Ovary (tissue), 9 donors: Measurements from ENCODE around the gene ADGRG2. TPM values are rescaled to one million over a fixed set of nuclear protein-coding genes. Genes with fewer than 3 reads are reported as not detected.

Source experiments
- DNase-seq, 5 donors: peaks; one replicate each; pipeline ENCODE4 v3.0.0-alpha.2; 2019 to 2020
- H3K27ac ChIP-seq, 2 donors: fragments of 200-600 bp; one replicate each; pipeline versions ENCODE4 v1.5.1 to v1.8.0; 2019 to 2022
- H3K27me3 ChIP-seq: fragments of 200-600 bp; one replicate; pipeline ENCODE4 v1.8.0; 2022
- H3K36me3 ChIP-seq: fragments of 200-600 bp; sonication (generic); one replicate; pipeline ENCODE4 v1.5.1; 2019
- H3K4me1 ChIP-seq: one replicate; pipeline ENCODE4 v1.8.1; 2013; ENCODE audit warnings: mild to moderate bottlenecking, moderate library complexity; ENCODE audit not compliant: insufficient read depth
- H3K4me3 ChIP-seq: fragments of 200-600 bp; sonication (generic); one replicate; pipeline ENCODE4 v1.5.1; 2017
- H3K9me3 ChIP-seq, 2 donors: fragments of 200-600 bp in 1 of 2; sonication (generic) in 1 of 2; one replicate each; pipeline versions ENCODE4 v1.5.1 to v1.8.1; 2013 to 2019; ENCODE audit warnings: mild to moderate bottlenecking in 1 of 2, moderate library complexity in 1 of 2
- EP300 ChIP-seq: sonication (generic); formaldehyde crosslinking; IDR thresholded peaks from one replicate; pipeline ENCODE4 v1.6.1; 2017; ENCODE audit warnings: antibody characterized with exemption
- POLR2A ChIP-seq: fragments of 450-650 bp; IDR thresholded peaks from one replicate; pipeline ENCODE4 v1.6.1; 2017; ENCODE audit warnings: antibody characterized with exemption, mild to moderate bottlenecking, moderate library complexity
- WGBS, 3 donors: extraction: QIAGEN DNeasy Blood & Tissue Kit in 1 of 3; methylation state at CpG; one replicate each; pipeline versions ENCODE4 v1.1.5 to v1.1.7; 2013 to 2017; 5-methylcytosine and 5-hydroxymethylcytosine counted together
- intact Hi-C, 4 donors: fragments of 100-400 bp; cut with DNase I; formaldehyde crosslinking; loops; one replicate each; pipeline versions ENCODE4 v1.11.0 to v1.15.1; 2022 to 2023
- polyA plus RNA-seq, 2 donors: library from polyadenylated mRNA; stranded (reverse); fragments of 200-250 nt in 1 of 2; fragments of 350-450 nt in 1 of 2; fragmentation: Illumina TruSeq in 1 of 2; extraction: RNeasy Lipid Tissue Mini Kit (QIAGEN cat#74804) in 1 of 2; gene quantifications; one replicate each; pipeline ENCODE4 v1.2.3, GENCODE V29; 2013 to 2014
- total RNA-seq, 7 donors: library from RNA; depleted of rRNA in 2 of 7; stranded (reverse); fragments of >200 nt in 2 of 7; fragmentation: NEBNext Ultra II Directional in 3 of 7; extraction: Animal tissue kit (Norgen Biotek cat#: 25700) in 3 of 7; gene quantifications; one replicate each; pipeline versions ENCODE4 v1.1.0 to v1.2.4, GENCODE V29; 2016 to 2023
- TF ChIP-seq, protein P1 (sequence below), 3 donors: fragments of 450-650 bp in 2 of 3; fragments of 200-600 bp in 1 of 3; IDR thresholded peaks; one replicate each; pipeline versions ENCODE4 v1.5.1 to v1.8.0; 2016 to 2022; ENCODE audit warnings: antibody characterized with exemption in 3 of 3, mild to moderate bottlenecking in 1 of 3
- donor health status: DM: no; HTN: no; CAD: no; lungs with moderate emphysema.
- donor health status: DM: no; HTN: no; CAD: no.
- donor health status: Bipolar disorder and iron deficiency.
- donor health status: DM: yes; HTN: yes; CAD: no.
- donor health status: DM: no; HTN: no; CAD: no.
- donor health status: DM: yes; HTN: yes; CAD: no.

The ADGRG2 gene
- total and polyA plus RNA-seq, 9 donors = 0.08 to 16.2 (median 1.3) TPM

DNA sequence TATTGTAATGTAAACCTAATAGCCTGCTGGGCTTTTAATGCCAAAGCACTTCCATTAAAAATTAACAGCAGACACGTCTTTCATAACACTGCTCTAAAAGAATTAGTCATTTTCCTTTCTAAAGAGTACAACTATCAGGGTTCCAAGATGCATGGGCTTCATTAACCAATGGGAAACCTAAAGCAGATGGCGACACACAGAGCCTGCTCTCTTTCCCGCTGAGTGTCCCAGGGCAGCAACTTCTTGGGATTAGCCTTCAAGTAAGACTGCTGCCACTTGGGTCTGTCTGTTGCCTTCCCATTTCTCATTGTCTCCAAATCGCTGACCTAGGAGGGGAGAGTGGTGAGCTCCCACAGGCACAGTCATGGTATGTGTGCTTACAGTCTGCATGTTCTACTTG lies 124.4 kb downstream of the ADGRG2 start:
- Histone ChIP-seq H3K9me3 (no peaks in the 10 kb centered on the region), H3K27ac (no peak overlapping the region), H3K27me3 (no peaks in the 10 kb centered on the region), H3K36me3 (no peaks in the 10 kb centered on the region), H3K4me3 (no peak overlapping the region), H3K4me1 (peaks cover 2% of the 10 kb centered on the region)
- no peak for DNase-seq
- 49 to 59% (median 51%) methylated on average over 4 of the region's 4 CpGs for WGBS, 3 donors
- intact Hi-C loops = no loop called here
- TF ChIP-seq POLR2A = no peak
- TF ChIP-seq, protein P1, sequence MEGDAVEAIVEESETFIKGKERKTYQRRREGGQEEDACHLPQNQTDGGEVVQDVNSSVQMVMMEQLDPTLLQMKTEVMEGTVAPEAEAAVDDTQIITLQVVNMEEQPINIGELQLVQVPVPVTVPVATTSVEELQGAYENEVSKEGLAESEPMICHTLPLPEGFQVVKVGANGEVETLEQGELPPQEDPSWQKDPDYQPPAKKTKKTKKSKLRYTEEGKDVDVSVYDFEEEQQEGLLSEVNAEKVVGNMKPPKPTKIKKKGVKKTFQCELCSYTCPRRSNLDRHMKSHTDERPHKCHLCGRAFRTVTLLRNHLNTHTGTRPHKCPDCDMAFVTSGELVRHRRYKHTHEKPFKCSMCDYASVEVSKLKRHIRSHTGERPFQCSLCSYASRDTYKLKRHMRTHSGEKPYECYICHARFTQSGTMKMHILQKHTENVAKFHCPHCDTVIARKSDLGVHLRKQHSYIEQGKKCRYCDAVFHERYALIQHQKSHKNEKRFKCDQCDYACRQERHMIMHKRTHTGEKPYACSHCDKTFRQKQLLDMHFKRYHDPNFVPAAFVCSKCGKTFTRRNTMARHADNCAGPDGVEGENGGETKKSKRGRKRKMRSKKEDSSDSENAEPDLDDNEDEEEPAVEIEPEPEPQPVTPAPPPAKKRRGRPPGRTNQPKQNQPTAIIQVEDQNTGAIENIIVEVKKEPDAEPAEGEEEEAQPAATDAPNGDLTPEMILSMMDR (IDR thresholded peaks at IDR 0.05) = no peak

GRCh38 chrX:18996536-18996935 lies 125.7 kb downstream of the ADGRG2 start:
- Histone ChIP-seq H3K4me1 (peaks cover 2% of the 10 kb centered on the region), H3K9me3 (no peaks in the 10 kb centered on the region), H3K27ac (no peak overlapping the region), H3K4me3 (no peak overlapping the region), H3K36me3 (no peaks in the 10 kb centered on the region), H3K27me3 (no peaks in the 10 kb centered on the region)
- DNase-seq = no peak
- TF ChIP-seq EP300 = no peak
- TF ChIP-seq POLR2A = no peak
- TF ChIP-seq, protein P1 (IDR thresholded peaks at IDR 0.05) = no peak
- intact Hi-C loops = no loop called here

DNA sequence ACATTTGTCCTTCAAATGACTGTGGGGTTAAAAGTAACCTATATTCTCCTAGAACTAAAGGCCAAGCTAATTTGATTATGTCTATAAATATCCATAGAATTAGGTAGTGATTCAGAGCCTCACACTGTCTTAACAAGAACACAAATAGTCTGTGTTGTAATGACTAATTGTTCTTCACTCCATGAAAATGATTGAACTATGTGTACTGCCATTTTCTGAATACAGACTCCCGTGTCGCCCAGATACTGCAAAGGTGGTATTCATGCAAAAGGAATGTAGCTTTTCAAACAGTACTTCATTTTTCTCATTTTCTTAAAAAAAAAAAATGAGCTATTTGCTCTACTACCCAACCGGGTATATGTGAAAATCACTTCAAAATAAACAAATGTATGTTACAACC lies 127.0 kb downstream of the ADGRG2 start:
- Histone ChIP-seq H3K4me3 (no peak overlapping the region), H3K27me3 (no peaks in the 10 kb centered on the region), H3K4me1 (peaks cover 2% of the 10 kb centered on the region), H3K36me3 (no peaks in the 10 kb centered on the region), H3K27ac (no peak overlapping the region), H3K9me3 (no peaks in the 10 kb centered on the region)
- DNase-seq = no peak
- intact Hi-C loops = no loop called here
- TF ChIP-seq EP300 (no peak), POLR2A (no peak)
- TF ChIP-seq, protein P1 (IDR thresholded peaks at IDR 0.05) = no peak
- 41 to 48% (median 44%) methylated on average over 3 of the region's 3 CpGs for WGBS, 3 donors

DNA sequence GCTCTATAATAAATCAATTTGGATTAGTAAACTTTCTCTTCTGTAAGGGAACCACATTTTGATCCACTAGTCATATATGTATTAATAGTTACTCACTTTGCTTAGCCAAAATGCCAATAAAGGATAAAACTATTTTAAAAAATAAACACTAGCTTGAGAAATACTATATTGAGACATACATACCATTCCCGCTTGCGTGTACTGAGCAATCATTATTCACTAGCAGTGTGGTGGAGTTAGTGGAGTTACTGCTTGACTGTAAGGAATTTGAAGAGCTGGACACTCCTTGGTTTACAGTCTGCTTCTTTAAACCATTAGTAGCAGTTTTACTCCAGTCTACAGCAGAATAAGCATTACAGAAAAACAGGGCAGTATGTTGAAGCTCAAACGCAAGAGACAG lies 127.6 kb downstream of the ADGRG2 start:
- TF ChIP-seq, protein P1 (IDR thresholded peaks at IDR 0.05) = no peak

GRCh38 chrX:18992829-18993228 lies 129.4 kb downstream of the ADGRG2 start:
- Histone ChIP-seq H3K4me1 (peaks cover 2% of the 10 kb centered on the region), H3K27ac (no peak overlapping the region), H3K4me3 (no peak overlapping the region), H3K36me3 (no peaks in the 10 kb centered on the region), H3K27me3 (no peaks in the 10 kb centered on the region), H3K9me3 (no peaks in the 10 kb centered on the region)
- TF ChIP-seq, protein P1 (IDR thresholded peaks at IDR 0.05) = no peak
- TF ChIP-seq POLR2A (no peak), EP300 (no peak)
- WGBS, 3 donors = 81 to 83% (median 81%) methylated on average over 7 of the region's 7 CpGs
- DNase-seq = no peak
- intact Hi-C loops = no loop called here

More for the DNA sequence above, 127.6 kb downstream of the ADGRG2 start:
- no peaks in the 10 kb centered on the region for H3K9me3 ChIP-seq
- no peaks in the 10 kb centered on the region for H3K27me3 ChIP-seq
- intact Hi-C loops = no loop called here
- no peaks in the 10 kb centered on the region for H3K36me3 ChIP-seq
- 83 to 89% (median 87%) methylated on average over 3 of the region's 3 CpGs for WGBS, 3 donors
- peaks cover 2% of the 10 kb centered on the region for H3K4me1 ChIP-seq
- no peak for DNase-seq
- H3K4me3 ChIP-seq = no peak overlapping the region
- H3K27ac ChIP-seq = no peak overlapping the region
